Activated CD4-positive, CD25-positive, alpha-beta regulatory T cell (primary cell): Measurements from ENCODE around the gene WDR38.

Experiments
- DNase-seq, 4 experiments: peaks; one replicate each; lab custom pipeline; 2025; lab: John Stamatoyannopoulos, UW

The WDR38 gene

GRCh38 chr9:124882231-124882630, 29.0 kb downstream of the WDR38 start:
- DNase-seq, result no peak

- DNase-seq, result no peak
These were observed 31.1 kb downstream of the WDR38 start for GRCh38 chr9:124884376-124884775.

- no peak for DNase-seq
These were observed 32.3 kb downstream of the WDR38 start for GRCh38 chr9:124885551-124885950.

GRCh38 chr9:124886461-124886860, 33.2 kb downstream of the WDR38 start:
- no peak for DNase-seq

GRCh38 chr9:124886866-124887492, 33.7 kb downstream of the WDR38 start:
- DNase-seq, result no peak

GRCh38 chr9:124887832-124888231, 34.6 kb downstream of the WDR38 start:
- DNase-seq, result no peak

GRCh38 chr9:124889006-124889405, 35.7 kb downstream of the WDR38 start:
- DNase-seq, result no peak

GRCh38 chr9:124890179-124890578, 36.9 kb downstream of the WDR38 start:
- DNase-seq, result no peak

- no peak for DNase-seq
These were observed 40.9 kb downstream of the WDR38 start for GRCh38 chr9:124894035-124894740.

- peak in 1 of 4 experiments; percentile 6 for DNase-seq
These were observed 41.5 kb downstream of the WDR38 start for GRCh38 chr9:124894741-124895170.

GRCh38 chr9:124897570-124898460, 44.6 kb downstream of the WDR38 start:
- no peak for DNase-seq

GRCh38 chr9:124899845-124900244, 46.6 kb downstream of the WDR38 start:
- no peak for DNase-seq

- no peak for DNase-seq
These were observed 53.7 kb downstream of the WDR38 start for GRCh38 chr9:124906966-124907365.
